Measurements from ENCODE around the gene NDRG2.
"Not testable (repeated sequence)": the region's sequence is repeated elsewhere in the genome, so short reads cannot be mapped to it uniquely, and the experiment has no call there.

NDRG2 gene

GRCh38 chr14:20988717-20989470, 36.0 kb downstream of the NDRG2 start:
- peak overlapping the region; percentile 60 for H3K27ac ChIP-seq (ENCODE audit: low read depth, low read length)
- H3K9ac ChIP-seq (ENCODE audit: low read length), result peak overlapping the region; percentile 24; the same call in 1 of the 2 replicates
- H3K27me3 ChIP-seq (ENCODE audit: low read length), result no peaks in the 10 kb centered on the region
- peak overlapping the region; percentile 45 for H3K4me3 ChIP-seq (ENCODE audit: insufficient read depth, low read length, poor library complexity, severe bottlenecking)
- no peaks in the 10 kb centered on the region for H3K9me3 ChIP-seq (ENCODE audit: insufficient read depth, low read length)
- H3F3A ChIP-seq (ENCODE audit: insufficient read depth), result peaks cover 4% of the 10 kb centered on the region; the same call in 1 of the 2 replicates
- peaks cover 18% of the 10 kb centered on the region for H3K36me3 ChIP-seq (ENCODE audit: low read length)
- H4K20me1 ChIP-seq (ENCODE audit: low read depth, low read length), result no peaks in the 10 kb centered on the region
- H3K9me2 ChIP-seq (replicated peaks; ENCODE audit: insufficient read depth, low read length), result no peaks in the 10 kb centered on the region
- peak overlapping the region; percentile 77 for H2AFZ ChIP-seq (ENCODE audit: low read depth, low read length, severe bottlenecking)
- TF ChIP-seq EZH2phosphoT487 (conservative IDR thresholded peaks at IDR 0.05; ENCODE audit: low read length) (no peak), CTCF (IDR thresholded peaks at IDR 0.05; ENCODE audit: insufficient read depth, low read length, poor library complexity, severe bottlenecking) (no peak)
- H3K4me2 ChIP-seq (ENCODE audit: low read depth, low read length, poor library complexity, severe bottlenecking), result peak overlapping the region; percentile 86
- peaks cover 24% of the 10 kb centered on the region for H3K79me2 ChIP-seq (ENCODE audit: insufficient read depth, low read length)

GRCh38 chr14:20986811-20987210, 38.0 kb downstream of the NDRG2 start:
- Histone ChIP-seq H3K9ac (ENCODE audit: low read length) (no peak overlapping the region), H3K27me3 (ENCODE audit: low read length) (no peaks in the 10 kb centered on the region), H3K9me2 (replicated peaks; ENCODE audit: insufficient read depth, low read length) (no peaks in the 10 kb centered on the region), H3F3A (ENCODE audit: insufficient read depth) (peaks cover 4% of the 10 kb centered on the region; the same call in 1 of the 2 replicates), H2AFZ (ENCODE audit: low read depth, low read length, severe bottlenecking) (no peak overlapping the region), H3K9me3 (ENCODE audit: insufficient read depth, low read length) (no peaks in the 10 kb centered on the region), H4K20me1 (ENCODE audit: low read depth, low read length) (no peaks in the 10 kb centered on the region), H3K36me3 (ENCODE audit: low read length) (peaks cover 2% of the 10 kb centered on the region; the same call in 1 of the 2 replicates), H3K4me3 (ENCODE audit: insufficient read depth, low read length, poor library complexity, severe bottlenecking) (no peak overlapping the region), H3K27ac (ENCODE audit: low read depth, low read length) (no peak overlapping the region), H3K4me2 (ENCODE audit: low read depth, low read length, poor library complexity, severe bottlenecking) (no peak overlapping the region), H3K79me2 (ENCODE audit: insufficient read depth, low read length) (peaks cover 18% of the 10 kb centered on the region)
- no peak for TF ChIP-seq CTCF (IDR thresholded peaks at IDR 0.05; ENCODE audit: insufficient read depth, low read length, poor library complexity, severe bottlenecking)
- no peak for TF ChIP-seq EZH2phosphoT487 (conservative IDR thresholded peaks at IDR 0.05; ENCODE audit: low read length)

- H4K20me1 ChIP-seq (ENCODE audit: low read depth, low read length); H3K27ac ChIP-seq (ENCODE audit: low read depth, low read length); H3K79me2 ChIP-seq (ENCODE audit: insufficient read depth, low read length); H3K4me2 ChIP-seq (ENCODE audit: low read depth, low read length, poor library complexity, severe bottlenecking); H2AFZ ChIP-seq (ENCODE audit: low read depth, low read length, severe bottlenecking); H3K4me3 ChIP-seq (ENCODE audit: insufficient read depth, low read length, poor library complexity, severe bottlenecking); H3K36me3 ChIP-seq (ENCODE audit: low read length); H3F3A ChIP-seq (ENCODE audit: insufficient read depth); H3K27me3 ChIP-seq (ENCODE audit: low read length); H3K9me3 ChIP-seq (ENCODE audit: insufficient read depth, low read length); H3K9me2 ChIP-seq (replicated peaks; ENCODE audit: insufficient read depth, low read length); H3K9ac ChIP-seq (ENCODE audit: low read length): not testable (repeated sequence)
Observed at GRCh38 chr14:20985650-20986049, 39.2 kb downstream of the NDRG2 start.

GRCh38 chr14:20982646-20983369, 42.1 kb downstream of the NDRG2 start:
- no peak for TF ChIP-seq CTCF (IDR thresholded peaks at IDR 0.05; ENCODE audit: insufficient read depth, low read length, poor library complexity, severe bottlenecking)
- no peak for TF ChIP-seq EZH2phosphoT487 (conservative IDR thresholded peaks at IDR 0.05; ENCODE audit: low read length)
- H3K36me3 ChIP-seq (ENCODE audit: low read length), result no peaks in the 10 kb centered on the region
- H3K4me3 ChIP-seq (ENCODE audit: insufficient read depth, low read length, poor library complexity, severe bottlenecking), result no peak overlapping the region
- no peaks in the 10 kb centered on the region for H3K9me3 ChIP-seq (ENCODE audit: insufficient read depth, low read length)
- H4K20me1 ChIP-seq (ENCODE audit: low read depth, low read length), result no peaks in the 10 kb centered on the region
- H3F3A ChIP-seq (ENCODE audit: insufficient read depth), result no peaks in the 10 kb centered on the region
- H3K79me2 ChIP-seq (ENCODE audit: insufficient read depth, low read length), result no peaks in the 10 kb centered on the region
- H3K27me3 ChIP-seq (ENCODE audit: low read length), result no peaks in the 10 kb centered on the region
- no peak overlapping the region for H3K27ac ChIP-seq (ENCODE audit: low read depth, low read length)
- no peak overlapping the region for H3K4me2 ChIP-seq (ENCODE audit: low read depth, low read length, poor library complexity, severe bottlenecking)
- H3K9me2 ChIP-seq (replicated peaks; ENCODE audit: insufficient read depth, low read length), result no peaks in the 10 kb centered on the region
- no peak overlapping the region for H2AFZ ChIP-seq (ENCODE audit: low read depth, low read length, severe bottlenecking)
- H3K9ac ChIP-seq (ENCODE audit: low read length), result no peak overlapping the region
